NCI-H748 (cell line): ENCODE results near the gene CCT3.
A peak's percentile ranks its signal among the peaks of the same experiment; 100 is the strongest.

Source experiments
- DNase-seq: peaks from one replicate; lab custom pipeline; 2025; ENCODE audit not compliant: unreplicated experiment; lab: John Stamatoyannopoulos, UW

Gene CCT3

GRCh38 chr1:156282479-156283222 lies 55.4 kb downstream of the CCT3 start, which contains the start of gene SMG5:
Gene SMG5 (minus strand): TSS chr1:156282825. CDS start chr1:156282680, 145 bp downstream.
- peak; percentile 99 for DNase-seq

DNA sequence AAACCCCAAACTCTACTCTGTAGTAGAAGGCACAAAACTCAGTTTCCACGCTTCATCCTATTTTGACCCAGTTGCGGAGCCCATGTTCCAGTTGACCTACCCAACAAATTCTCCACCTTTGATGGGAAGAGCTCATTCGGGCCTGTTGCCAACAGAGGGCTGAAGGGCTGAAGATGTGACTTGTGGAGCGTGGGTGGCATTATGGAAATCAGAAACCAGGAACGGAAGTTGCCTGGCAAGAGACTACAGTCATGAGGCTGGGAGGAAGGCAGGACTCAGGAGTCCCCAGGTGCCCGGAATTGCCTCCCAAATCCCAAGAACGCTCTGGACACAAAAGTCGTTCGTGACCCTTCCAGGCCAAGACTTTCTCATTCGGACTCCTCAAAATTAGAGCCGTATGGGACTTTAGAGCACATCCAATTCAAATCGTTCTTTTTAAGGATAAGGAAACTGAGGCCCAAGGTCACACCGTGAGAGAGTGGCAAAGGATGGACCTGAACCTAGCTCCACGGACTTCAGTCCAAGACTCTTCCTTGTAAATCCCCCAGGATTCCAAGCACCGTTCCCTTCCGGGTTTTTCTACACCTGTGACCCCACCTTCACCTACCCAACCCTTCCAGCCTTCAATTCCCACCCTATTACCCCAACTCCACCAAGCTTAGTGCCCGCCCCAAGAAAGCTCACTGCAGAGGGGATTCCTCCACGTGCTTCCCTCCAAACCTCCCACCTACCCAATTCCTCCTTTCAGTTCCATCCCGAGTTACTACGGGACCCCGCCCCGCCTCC lies 56.2 kb downstream of the CCT3 start:
- peak; percentile 55 for DNase-seq

GRCh38 chr1:156281281-156281680 lies 56.8 kb downstream of the CCT3 start:
- no peak for DNase-seq

DNA sequence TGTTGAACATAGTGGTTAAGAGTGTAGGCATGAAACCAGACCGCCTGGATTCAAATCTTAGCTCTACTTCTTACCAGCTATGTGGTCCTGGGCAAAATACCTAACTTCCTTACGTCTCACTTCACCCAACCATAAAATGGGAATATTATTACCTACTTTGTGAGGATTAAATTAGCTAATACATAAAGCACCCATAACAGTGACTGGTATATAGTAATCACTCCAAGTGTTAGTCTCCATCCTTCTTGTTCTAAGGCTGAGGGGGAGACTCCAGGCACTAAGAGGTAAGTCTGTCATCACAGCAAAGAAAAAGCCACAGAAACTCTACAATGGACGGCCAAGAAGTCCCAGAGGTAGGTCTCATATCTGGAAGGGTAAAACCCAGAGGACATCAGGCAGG lies 58.3 kb downstream of the CCT3 start:
- no peak for DNase-seq

DNA sequence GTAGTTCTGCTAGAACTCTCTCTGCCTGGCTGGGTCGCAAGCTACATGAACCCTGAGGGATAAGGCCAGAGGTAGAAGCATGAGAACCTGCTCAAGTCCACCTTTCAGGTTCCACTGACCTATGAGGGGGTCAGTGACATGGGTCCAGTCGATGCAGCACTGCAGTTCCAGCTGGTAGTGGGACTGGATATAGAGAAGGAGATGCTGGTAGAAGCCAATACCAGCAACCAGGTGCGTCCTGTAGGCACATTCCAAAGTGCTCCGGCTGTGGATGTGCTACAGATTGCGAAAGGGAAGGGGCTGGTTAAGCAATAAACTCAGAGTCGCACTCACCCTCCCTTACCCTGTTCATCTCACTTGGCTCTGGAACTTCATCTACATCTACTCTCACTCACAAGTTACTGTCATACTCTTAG lies 61.1 kb downstream of the CCT3 start:
- DNase-seq, result no peak

DNA sequence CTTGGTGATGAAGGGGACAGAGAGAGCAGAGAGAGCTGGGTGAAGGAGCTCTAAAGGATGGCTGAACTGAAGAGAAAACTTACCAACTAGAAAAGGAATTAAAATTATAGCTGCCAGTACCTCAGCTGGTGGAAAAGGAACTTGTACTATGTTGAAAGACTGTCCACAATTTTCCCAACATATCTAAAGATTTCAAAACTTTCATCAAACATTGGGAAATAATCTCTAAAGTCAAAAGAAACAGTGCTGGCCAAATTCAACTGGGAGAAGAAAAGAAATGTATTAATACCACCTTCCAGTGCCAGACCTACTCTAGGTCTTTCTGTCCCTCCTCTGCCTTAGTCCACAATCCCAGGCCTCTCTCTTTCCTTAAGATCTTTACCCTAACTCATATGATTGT lies 61.6 kb downstream of the CCT3 start:
- no peak for DNase-seq

DNA sequence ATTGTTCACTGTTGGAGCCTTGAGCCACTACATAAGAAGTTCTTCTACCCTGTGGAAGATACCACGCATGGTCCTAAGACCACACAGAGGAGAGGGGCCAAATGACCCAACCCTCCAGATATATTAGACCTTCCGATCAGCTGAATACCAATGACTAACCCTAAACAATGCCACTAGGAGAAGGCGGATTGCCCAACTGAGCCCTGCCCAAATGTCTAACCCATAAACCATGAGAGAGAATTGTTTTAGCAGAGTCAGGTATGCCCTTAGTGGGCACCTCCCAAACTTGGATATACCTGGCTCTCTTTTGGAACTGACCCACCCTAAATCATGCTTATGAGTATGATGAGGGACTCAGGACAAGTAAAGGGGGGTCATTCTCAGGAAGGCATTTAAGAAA lies 67.8 kb downstream of the CCT3 start:
- DNase-seq, result no peak

DNA sequence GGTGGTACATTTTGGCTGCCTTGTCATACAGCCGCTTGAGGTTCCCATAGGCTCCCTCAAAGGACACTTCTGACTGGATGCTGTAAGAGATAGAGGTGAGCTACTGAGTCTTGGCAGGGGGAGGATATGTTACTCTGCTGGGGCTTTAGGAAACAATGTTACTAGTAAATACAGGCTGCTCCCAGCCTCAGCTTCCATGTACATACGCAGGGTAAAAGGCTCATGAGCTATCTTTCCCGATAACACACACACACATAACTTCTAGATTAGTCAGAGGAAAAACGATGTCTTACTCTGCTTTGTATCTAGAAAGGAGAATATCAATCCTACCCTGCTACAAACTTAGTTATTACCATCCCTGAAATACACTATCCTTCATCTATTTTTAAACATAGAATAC lies 69.8 kb downstream of the CCT3 start:
- no peak for DNase-seq

DNA sequence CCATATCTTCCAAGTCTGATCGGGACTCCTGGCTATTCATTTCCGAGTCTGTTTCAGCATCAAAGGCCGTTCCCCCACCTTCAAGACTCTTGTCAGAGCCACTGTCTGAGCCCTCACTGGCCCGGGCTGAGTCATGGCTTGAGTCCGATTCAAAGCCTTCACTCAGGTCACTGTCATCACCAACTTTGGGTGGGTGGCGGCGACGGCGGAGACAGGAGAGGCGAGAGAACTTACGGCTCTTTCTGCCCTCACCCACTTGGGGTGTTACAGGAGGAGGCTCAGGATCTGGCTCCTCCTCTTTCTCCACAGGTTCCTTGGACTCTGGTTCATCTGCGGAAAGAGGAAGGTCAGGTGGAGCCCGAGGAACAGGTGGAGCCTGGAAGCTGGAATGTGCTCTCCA lies 72.0 kb downstream of the CCT3 start:
- DNase-seq, result no peak

- DNase-seq, result no peak
These were observed 74.8 kb downstream of the CCT3 start for GRCh38 chr1:156263288-156263655.

DNA sequence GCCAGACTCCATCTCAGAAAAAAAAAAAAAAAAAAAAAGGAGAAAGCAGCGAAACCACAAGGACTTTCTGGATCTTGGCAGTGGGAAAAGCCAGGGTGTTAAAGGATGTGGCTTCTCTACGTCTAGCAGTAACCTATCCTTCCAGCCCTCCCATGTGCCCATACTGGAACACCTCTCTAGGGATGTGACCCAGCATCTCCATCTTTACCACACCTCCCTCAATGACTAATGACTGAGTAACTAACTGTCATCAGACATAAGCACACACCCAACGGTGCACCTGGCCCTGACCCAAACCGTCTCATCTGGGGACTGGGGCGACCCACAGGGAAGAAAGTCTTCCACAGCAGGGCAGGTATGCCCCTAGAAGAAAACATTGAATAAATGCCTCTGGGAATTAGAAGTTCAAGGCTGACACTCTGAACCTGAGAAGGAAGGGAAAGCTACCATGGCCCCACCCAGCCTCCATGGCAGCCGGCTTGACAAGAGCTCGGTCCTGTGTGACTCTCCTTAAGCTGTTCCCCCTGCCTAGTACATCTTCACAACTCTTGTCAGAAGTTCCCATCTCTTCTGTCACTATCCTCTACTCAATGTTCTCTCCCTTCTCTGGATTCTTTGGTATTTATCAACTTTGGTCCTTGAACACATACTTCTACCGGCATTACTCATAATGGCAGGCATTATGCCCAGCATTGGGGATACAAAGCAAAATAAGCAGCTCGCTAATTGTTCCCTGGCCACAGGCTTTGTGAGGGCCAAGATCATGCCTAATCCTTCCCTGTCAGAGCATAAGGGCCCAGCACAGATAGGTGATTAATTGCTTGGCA lies 75.4 kb downstream of the CCT3 start:
- no peak for DNase-seq

GRCh38 chr1:156260896-156261295 lies 77.2 kb downstream of the CCT3 start:
- DNase-seq, result no peak

DNA sequence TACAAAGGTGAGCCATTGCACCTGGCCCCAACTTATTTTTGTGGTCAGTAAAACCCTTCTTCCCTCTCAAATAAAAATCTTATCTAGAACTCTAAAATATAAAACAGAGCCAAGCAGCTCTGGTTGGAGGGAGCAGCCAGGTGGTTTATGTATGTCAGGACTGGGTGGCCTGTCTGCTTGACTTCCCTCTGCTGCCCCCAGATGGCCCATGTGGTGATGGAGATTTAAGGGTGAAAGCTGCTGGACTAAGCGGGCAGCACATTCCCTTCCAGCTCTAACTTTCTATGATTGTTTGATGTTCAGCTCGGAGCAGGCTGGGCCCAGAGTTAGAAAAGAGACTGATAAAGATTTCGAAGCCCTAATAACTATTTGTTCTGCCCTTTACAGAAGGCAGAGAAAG lies 78.3 kb downstream of the CCT3 start:
- no peak for DNase-seq
